ENCODE data around the gene SLFN12.
"Not testable (repeated sequence)": the region's sequence is repeated elsewhere in the genome, so short reads cannot be mapped to it uniquely, and the experiment has no call there.

Gene SLFN12

GRCh38 chr17:35414247-35414646 is 18.1 kb downstream of the SLFN12 start:
- TF ChIP-seq CTCF (IDR thresholded peaks at IDR 0.05; ENCODE audit: insufficient read depth, low read depth, low read length, missing control alignments), result no peak
- DNase-seq (ENCODE audit: low read depth), result no peak
- H3K4me3 ChIP-seq (ENCODE audit: low read depth, low read length), result no peak overlapping the region

GRCh38 chr17:35407531-35407930 is 24.8 kb downstream of the SLFN12 start:
- no peak overlapping the region for H3K4me3 ChIP-seq (ENCODE audit: low read depth, low read length)
- no peak for DNase-seq (ENCODE audit: low read depth)
- no peak for TF ChIP-seq CTCF (IDR thresholded peaks at IDR 0.05; ENCODE audit: insufficient read depth, low read depth, low read length, missing control alignments)

GRCh38 chr17:35406568-35406967 is 25.7 kb downstream of the SLFN12 start:
- no peak for TF ChIP-seq CTCF (IDR thresholded peaks at IDR 0.05; ENCODE audit: insufficient read depth, low read depth, low read length, missing control alignments)
- no peak overlapping the region for H3K4me3 ChIP-seq (ENCODE audit: low read depth, low read length)

GRCh38 chr17:35404360-35404759 is 27.9 kb downstream of the SLFN12 start:
- TF ChIP-seq CTCF (IDR thresholded peaks at IDR 0.05; ENCODE audit: insufficient read depth, low read depth, low read length, missing control alignments), result no peak
- no peak for DNase-seq (ENCODE audit: low read depth)

More at GRCh38 chr17:35406568-35406967, 25.7 kb downstream of the SLFN12 start:
- DNase-seq (ENCODE audit: low read depth), result no peak

GRCh38 chr17:35393783-35394182 is 38.5 kb downstream of the SLFN12 start:
- DNase-seq (ENCODE audit: low read depth); H3K4me3 ChIP-seq (ENCODE audit: low read depth, low read length): not testable (repeated sequence)

More at GRCh38 chr17:35404360-35404759, 27.9 kb downstream of the SLFN12 start:
- no peak overlapping the region for H3K4me3 ChIP-seq (ENCODE audit: low read depth, low read length)

GRCh38 chr17:35390663-35391062 is 41.6 kb downstream of the SLFN12 start:
- DNase-seq (ENCODE audit: low read depth), result no peak

GRCh38 chr17:35390156-35390555 is 42.1 kb downstream of the SLFN12 start:
- TF ChIP-seq CTCF (IDR thresholded peaks at IDR 0.05; ENCODE audit: insufficient read depth, low read depth, low read length, missing control alignments), result no peak
- DNase-seq (ENCODE audit: low read depth), result no peak
- H3K4me3 ChIP-seq (ENCODE audit: low read depth, low read length), result no peak overlapping the region

More at GRCh38 chr17:35390663-35391062, 41.6 kb downstream of the SLFN12 start:
- TF ChIP-seq CTCF (IDR thresholded peaks at IDR 0.05; ENCODE audit: insufficient read depth, low read depth, low read length, missing control alignments), result no peak
- H3K4me3 ChIP-seq (ENCODE audit: low read depth, low read length), result no peak overlapping the region
